Activated CD4-positive, alpha-beta T cell treated with anti-CD3 and anti-CD28 coated beads, Interleukin-2, amount 10 ng/mL, durations not matched to agents 7 days and 5 days (primary cell): Measurements from ENCODE around the gene FDXACB1. TPM values are rescaled to one million over a fixed set of nuclear protein-coding genes. Genes with fewer than 3 reads are reported as not detected.

Experiments
- CTCF ChIA-PET: fragments of 350-600 bp; sonication (Branson Sonifier 250); formaldehyde crosslinking; loops from one replicate; lab custom pipeline; 2021; ENCODE audit warnings: antibody characterized with exemption; lab: Charles Lee
- POLR2A ChIA-PET: fragments of 350-600 bp; sonication (Branson Sonifier 250); formaldehyde crosslinking; loops from one replicate; lab custom pipeline; 2021; ENCODE audit warnings: antibody characterized with exemption; lab: Charles Lee
- DNase-seq: peaks from one replicate; pipeline ENCODE4 v3.0.0-alpha.2; 2020
- H3K27ac Mint-ChIP-seq: one replicate; pipeline ENCODE4 v1.8.0; 2021; ENCODE audit warnings: mild to moderate bottlenecking, moderate library complexity, mixed read lengths
- H3K27me3 Mint-ChIP-seq: one replicate; pipeline ENCODE4 v1.8.0; 2021; ENCODE audit warnings: mixed read lengths
- H3K36me3 Mint-ChIP-seq: one replicate; pipeline ENCODE4 v1.8.0; 2021; ENCODE audit warnings: low read depth, mixed read lengths
- H3K4me1 Mint-ChIP-seq: one replicate; pipeline ENCODE4 v1.8.0; 2021; ENCODE audit warnings: mixed read lengths
- H3K4me3 Mint-ChIP-seq: one replicate; pipeline ENCODE4 v1.8.0; 2021; ENCODE audit warnings: mild to moderate bottlenecking, moderate library complexity, mixed read lengths
- H3K9me3 Mint-ChIP-seq: one replicate; pipeline ENCODE4 v1.8.0; 2021; ENCODE audit warnings: mixed read lengths
- total RNA-seq, 2 experiments: library from RNA; stranded (reverse); gene quantifications; one replicate each; pipeline ENCODE4 v1.2.3, GENCODE V29; 2021

Gene FDXACB1, protein sequence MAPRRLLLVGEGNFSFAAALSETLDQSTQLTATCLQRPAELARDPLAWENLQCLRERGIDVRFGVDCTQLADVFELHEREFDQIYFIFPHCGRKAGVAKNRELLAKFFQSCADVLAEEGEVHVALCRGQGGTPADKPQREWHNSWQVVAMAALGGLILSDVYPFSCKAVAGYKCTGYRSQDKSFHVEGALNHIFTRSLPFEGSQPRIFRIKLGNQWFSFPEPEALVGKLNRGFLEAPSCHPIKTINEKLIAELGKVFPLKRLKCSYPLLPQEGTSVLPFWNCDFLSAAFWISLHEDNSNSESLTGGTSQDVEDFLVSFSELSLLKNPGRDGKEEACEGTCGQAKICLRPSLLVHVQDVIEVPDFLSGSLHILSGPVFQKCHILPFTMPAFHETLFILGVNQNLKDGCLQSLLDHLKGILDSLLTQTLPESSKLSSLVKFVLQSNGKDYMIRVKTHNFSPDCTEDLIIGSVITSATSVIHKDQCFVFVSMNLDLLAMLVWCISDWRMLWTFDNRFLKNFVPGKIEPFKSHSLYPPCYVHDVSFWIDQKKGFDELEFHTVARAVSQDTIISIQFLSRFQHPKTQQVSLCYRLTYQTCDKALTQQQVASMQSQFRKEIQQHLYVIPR
- total RNA-seq: 1 to 10 TPM; 4.2 to 5.1 TPM

- peak; percentile 97 for DNase-seq
- Mint-ChIP-seq H3K36me3 (peaks cover 8% of the 10 kb centered on the region), H3K4me1 (peaks cover 17% of the 10 kb centered on the region), H3K9me3 (no peaks in the 10 kb centered on the region), H3K27ac (peak within 1 kb of the TSS; percentile 99), H3K4me3 (peak within 1 kb of the TSS; percentile 86), H3K27me3 (no peaks in the 10 kb centered on the region)
- CTCF ChIA-PET: interaction anchor here (1.0 to 3.6 kb wide), 4 partner anchors 8 to 23 kb away, joined by 3 to 15 read pairs (median 4); partner anchors contain the start of gene ALG9
- POLR2A ChIA-PET: no interaction called here
Observed at GRCh38 chr11:111878849-111879636, at the start of gene FDXACB1, which contains the start of gene CFAP68. FDXACB1 (minus strand) TSS chr11:111879165; CDS start chr11:111879132, 33 bp downstream. CFAP68 (plus strand) TSS chr11:111879541; CDS start chr11:111879561, 20 bp downstream.

- H3K4me1 Mint-ChIP-seq: peaks cover 20% of the 10 kb centered on the region
- peak overlapping the region; percentile 82 for H3K4me3 Mint-ChIP-seq
- peak; percentile 95 for DNase-seq
- peaks cover 8% of the 10 kb centered on the region for H3K27me3 Mint-ChIP-seq
- CTCF ChIA-PET: interaction anchor here (0.6 to 2.1 kb wide), 19 partner anchors 8 to 360 kb away, joined by 3 to 9 read pairs (median 3); partner anchors contain the start of genes BCO2, C11orf52 and DIXDC1
- peak overlapping the region; percentile 92 for H3K27ac Mint-ChIP-seq
- no peaks in the 10 kb centered on the region for H3K36me3 Mint-ChIP-seq
- POLR2A ChIA-PET: no interaction called here
- no peaks in the 10 kb centered on the region for H3K9me3 Mint-ChIP-seq
Observed at GRCh38 chr11:111926505-111927391, 47.8 kb upstream of the FDXACB1 start.

GRCh38 chr11:111925953-111926352, 47.0 kb upstream of the FDXACB1 start:
- Mint-ChIP-seq H3K9me3 (no peaks in the 10 kb centered on the region), H3K36me3 (no peaks in the 10 kb centered on the region), H3K4me1 (peaks cover 20% of the 10 kb centered on the region), H3K27me3 (peaks cover 11% of the 10 kb centered on the region), H3K27ac (peak overlapping the region; percentile 92), H3K4me3 (peak overlapping the region; percentile 25)
- POLR2A ChIA-PET: no interaction called here
- CTCF ChIA-PET: interaction anchor here (0.6 to 2.1 kb wide), 13 partner anchors 7 to 250 kb away, joined by 3 to 8 read pairs (median 3); partner anchors contain the start of genes BCO2, C11orf52 and DIXDC1
- DNase-seq: no peak

DNA sequence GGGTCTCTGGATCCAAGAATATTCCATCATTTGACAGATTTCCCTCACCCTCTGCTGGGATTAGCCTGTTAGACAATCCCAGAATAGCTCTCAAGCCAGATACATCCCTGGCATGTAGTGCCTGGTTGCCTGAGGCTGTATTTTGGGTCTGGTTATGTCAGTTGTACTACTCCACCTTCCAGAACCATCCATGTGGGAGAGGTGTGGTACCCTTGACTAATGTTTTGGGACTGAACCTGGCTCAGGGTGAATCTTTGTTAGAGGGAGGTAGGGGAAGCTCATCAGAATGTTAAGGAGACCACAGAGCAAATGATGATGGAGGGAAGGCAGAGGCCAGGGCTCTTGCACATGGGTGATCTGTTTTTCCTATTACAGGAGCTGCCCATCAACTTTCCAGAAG, 45.0 kb upstream of the FDXACB1 start:
- ChIA-PET POLR2A (no interaction called here), CTCF (interaction anchor here (0.6 to 1.3 kb wide), 2 partner anchors 8 to 12 kb away, joined by 3 read pairs; no protein-coding TSS in a partner anchor)

DNA sequence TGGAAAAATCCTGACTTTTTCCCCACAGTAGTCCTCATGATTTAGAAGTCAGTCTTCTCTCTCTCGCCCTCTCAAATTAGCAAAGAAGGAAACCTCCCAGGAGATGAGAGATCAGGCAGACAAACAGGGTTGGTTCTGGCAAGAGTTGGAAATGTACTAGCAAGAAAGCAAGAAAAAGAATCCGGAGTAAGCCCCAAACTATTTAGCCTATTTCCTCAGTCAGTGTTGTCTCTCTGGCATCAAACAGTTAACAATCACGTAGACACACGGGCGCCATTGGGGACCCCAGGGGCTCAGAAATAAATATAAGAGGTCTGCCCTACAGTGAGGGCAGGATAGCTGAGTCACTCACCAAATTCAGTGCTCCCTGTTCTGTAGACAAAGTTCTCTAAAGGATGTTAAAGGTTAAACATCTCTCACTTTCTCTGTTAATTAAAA, 44.4 kb upstream of the FDXACB1 start:
- Mint-ChIP-seq H3K36me3 (no peaks in the 10 kb centered on the region), H3K27ac (no peak overlapping the region), H3K4me3 (no peak overlapping the region), H3K4me1 (peaks cover 20% of the 10 kb centered on the region), H3K9me3 (no peaks in the 10 kb centered on the region), H3K27me3 (peaks cover 13% of the 10 kb centered on the region)
- ChIA-PET CTCF (interaction anchor here (0.5 kb wide), 1 partner anchor 304 kb away, joined by 3 read pairs; no protein-coding TSS in a partner anchor), POLR2A (no interaction called here)
- no peak for DNase-seq

More for the DNA sequence above, 45.0 kb upstream of the FDXACB1 start:
- Mint-ChIP-seq H3K9me3 (no peaks in the 10 kb centered on the region), H3K36me3 (no peaks in the 10 kb centered on the region), H3K4me1 (peaks cover 20% of the 10 kb centered on the region), H3K4me3 (no peak overlapping the region), H3K27ac (no peak overlapping the region), H3K27me3 (peaks cover 13% of the 10 kb centered on the region)
- DNase-seq: no peak

DNA sequence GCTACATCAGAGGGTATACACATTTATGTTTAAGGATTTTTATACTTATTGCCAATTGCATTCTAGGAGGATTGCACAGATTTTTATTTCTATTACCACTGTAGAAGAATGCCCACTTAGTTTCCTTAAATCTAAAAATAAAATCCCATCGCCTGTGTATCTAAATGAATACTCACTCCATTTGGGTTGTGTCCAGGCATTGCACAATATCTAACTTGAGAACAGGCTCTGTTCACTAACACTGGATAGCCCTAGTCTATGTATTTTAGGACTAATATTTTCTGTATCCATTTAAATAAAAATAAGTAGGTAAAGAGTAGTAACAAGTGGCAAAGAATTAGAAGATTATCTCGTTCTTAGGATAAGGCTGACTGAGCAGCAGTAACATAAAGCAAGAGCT, 43.8 kb upstream of the FDXACB1 start:
- Mint-ChIP-seq H3K27ac (no peak overlapping the region), H3K27me3 (peaks cover 13% of the 10 kb centered on the region), H3K4me1 (peaks cover 20% of the 10 kb centered on the region), H3K4me3 (no peak overlapping the region), H3K9me3 (no peaks in the 10 kb centered on the region), H3K36me3 (no peaks in the 10 kb centered on the region)
- ChIA-PET POLR2A (no interaction called here), CTCF (interaction anchor here (0.5 kb wide), 1 partner anchor 304 kb away, joined by 3 read pairs; no protein-coding TSS in a partner anchor)
- no peak for DNase-seq

DNA sequence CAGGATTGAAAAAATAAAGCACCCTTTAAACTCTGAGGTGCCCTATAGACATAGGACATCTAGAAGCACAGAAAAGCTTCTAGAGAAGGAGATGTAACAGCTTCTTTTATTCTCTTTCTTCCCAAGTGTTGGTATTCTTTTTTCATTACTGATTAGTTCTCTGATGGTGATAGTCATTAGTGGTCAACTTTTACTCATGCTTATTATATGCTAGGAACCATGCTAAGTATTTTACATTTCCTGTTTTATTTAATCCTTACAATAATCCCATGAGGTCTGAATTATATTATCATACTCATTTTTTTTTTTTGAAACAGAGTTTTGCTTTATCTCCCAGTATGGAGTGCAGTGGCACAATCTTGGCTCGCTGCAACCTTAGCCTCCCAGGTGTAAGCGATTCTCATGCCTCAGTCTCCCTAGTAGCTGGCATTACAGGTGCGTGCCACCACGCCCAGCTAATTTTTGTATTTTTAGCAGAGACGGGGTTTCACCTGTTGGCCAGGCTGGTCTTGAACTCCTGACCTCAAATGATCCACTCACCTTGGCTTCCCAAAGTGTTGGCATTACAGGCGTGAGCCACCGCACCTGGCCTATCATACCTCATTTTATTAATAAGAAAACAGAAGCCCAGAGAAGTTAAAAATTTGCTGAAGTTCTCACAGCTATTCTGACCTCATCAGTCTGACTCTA, 42.7 kb upstream of the FDXACB1 start:
- Mint-ChIP-seq H3K4me3 (no peak overlapping the region), H3K27ac (no peak overlapping the region), H3K36me3 (no peaks in the 10 kb centered on the region), H3K4me1 (peaks cover 12% of the 10 kb centered on the region), H3K9me3 (no peaks in the 10 kb centered on the region), H3K27me3 (peaks cover 14% of the 10 kb centered on the region)
- DNase-seq: no peak
- ChIA-PET POLR2A (no interaction called here), CTCF (interaction anchor here (0.7 kb wide), 1 partner anchor 29 kb away, joined by 4 read pairs; no protein-coding TSS in a partner anchor)

DNA sequence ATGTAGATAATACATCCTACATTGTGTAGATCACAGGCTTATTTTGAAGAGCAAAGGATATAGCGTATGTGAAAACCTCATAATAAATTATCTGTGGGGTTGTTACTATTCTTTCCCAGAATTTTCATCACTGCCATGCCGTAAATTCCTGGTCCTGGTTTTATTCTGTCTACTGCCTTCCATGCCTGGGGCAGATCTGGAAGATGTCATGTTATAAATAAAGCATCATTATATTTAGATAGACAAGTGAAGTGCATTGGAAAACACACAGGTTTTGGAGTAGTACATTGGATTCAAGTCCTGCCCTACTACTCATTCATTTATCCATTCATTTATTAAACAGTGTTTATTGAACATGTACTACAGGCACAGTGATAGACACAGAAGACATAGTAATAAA, 41.9 kb upstream of the FDXACB1 start:
- Mint-ChIP-seq H3K27ac (no peak overlapping the region), H3K9me3 (no peaks in the 10 kb centered on the region), H3K4me1 (peaks cover 5% of the 10 kb centered on the region), H3K36me3 (no peaks in the 10 kb centered on the region), H3K4me3 (no peak overlapping the region), H3K27me3 (peaks cover 22% of the 10 kb centered on the region)
- ChIA-PET CTCF (interaction anchor here (0.7 kb wide), 1 partner anchor 29 kb away, joined by 4 read pairs; no protein-coding TSS in a partner anchor), POLR2A (no interaction called here)
- no peak for DNase-seq

DNA sequence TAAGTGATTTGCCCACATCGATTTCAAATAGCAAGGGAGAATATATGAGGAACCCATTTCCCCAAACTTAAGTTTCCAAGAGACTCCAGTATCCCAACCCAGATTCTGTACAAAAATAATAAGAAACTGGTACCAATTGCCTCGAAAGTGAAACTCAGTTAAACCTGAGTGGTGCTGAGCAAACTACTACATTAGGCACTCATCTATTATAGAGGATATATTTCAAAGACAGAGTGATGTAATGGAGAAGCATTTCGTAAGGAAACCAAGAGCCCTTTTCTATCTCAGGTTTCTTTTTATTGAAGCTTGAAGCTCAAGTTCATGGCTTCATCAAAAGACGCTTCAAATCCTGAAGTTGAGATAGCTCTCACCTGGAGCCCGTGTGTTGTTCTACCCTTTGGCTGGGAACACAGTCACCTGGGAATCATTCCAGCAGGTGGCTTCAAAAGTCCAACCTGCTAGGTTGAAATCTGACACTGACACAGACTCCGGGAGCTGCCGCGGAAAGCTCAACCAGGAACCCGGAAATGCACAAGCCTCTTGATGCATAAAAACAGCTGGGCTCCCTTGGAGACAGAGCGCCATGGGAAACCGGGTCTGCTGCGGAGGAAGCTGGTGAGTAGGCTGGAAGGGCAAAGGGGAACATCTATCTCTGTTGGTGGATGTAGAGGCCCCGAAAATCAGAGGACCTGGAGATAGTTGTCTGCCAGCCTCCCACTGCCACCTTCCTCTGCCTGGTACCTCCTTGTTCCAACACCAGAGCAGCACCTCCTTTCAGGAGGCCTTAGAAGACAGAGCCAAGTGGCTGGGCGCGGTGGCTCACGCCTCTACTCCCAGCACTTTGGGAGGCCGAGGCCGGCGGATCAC, 39.7 kb upstream of the FDXACB1 start, which contains the start of gene C11orf52:
C11orf52 (plus strand) TSS at position 524 of the 867 bp plus-strand sequence; CDS start at position 584, 60 bp downstream.
- no peaks in the 10 kb centered on the region for H3K36me3 Mint-ChIP-seq
- POLR2A ChIA-PET: no interaction called here
- no peak for DNase-seq

GRCh38 chr11:111917788-111918187, 38.8 kb upstream of the FDXACB1 start:
- Mint-ChIP-seq H3K27me3 (peaks cover 33% of the 10 kb centered on the region), H3K4me3 (no peak overlapping the region), H3K36me3 (no peaks in the 10 kb centered on the region), H3K9me3 (no peaks in the 10 kb centered on the region), H3K4me1 (no peaks in the 10 kb centered on the region), H3K27ac (no peak overlapping the region)
- CTCF ChIA-PET: interaction anchor here (0.6 to 2.0 kb wide), 3 partner anchors 8 to 31 kb away, joined by 3 to 8 read pairs (median 4); no protein-coding TSS in a partner anchor
- no peak for DNase-seq
- POLR2A ChIA-PET: no interaction called here

More for the DNA sequence above, 39.7 kb upstream of the FDXACB1 start, which contains the start of gene C11orf52:
- Mint-ChIP-seq H3K27me3 (peaks cover 35% of the 10 kb centered on the region), H3K4me1 (no peaks in the 10 kb centered on the region), H3K27ac (peak within 1 kb of the TSS; percentile 38), H3K4me3 (no peak within 1 kb of the TSS), H3K9me3 (no peaks in the 10 kb centered on the region)
- CTCF ChIA-PET: interaction anchor here (1.1 to 2.0 kb wide), 2 partner anchors 8 to 13 kb away, joined by 3 to 8 read pairs; no protein-coding TSS in a partner anchor
